Fibroblast of villous mesenchyme (primary cell): ENCODE measurements around the gene IFT80. TPM values are rescaled to one million over a fixed set of nuclear protein-coding genes. Genes with fewer than 3 reads are reported as not detected.
"Not testable (repeated sequence)": the region's sequence is repeated elsewhere in the genome, so short reads cannot be mapped to it uniquely, and the experiment has no call there.

Source experiments
- DNase-seq: peaks from one replicate; pipeline ENCODE4 v3.0.0-alpha.2; 2010; ENCODE audit warnings: low read depth
- H3K4me3 ChIP-seq: 2 replicates; pipeline ENCODE4 v1.5.1; 2011; ENCODE audit warnings: low read depth, mild to moderate bottlenecking, low read length
- total RNA-seq: library from RNA; depleted of rRNA; stranded (reverse); fragments of >200 nt; gene quantifications from 2 replicates; pipeline ENCODE4 v1.2.3, GENCODE V29; 2012
- TF ChIP-seq, protein P1 (sequence below): IDR thresholded peaks from 2 replicates; pipeline ENCODE4 v1.5.1; 2012; ENCODE audit warnings: low read depth, mild to moderate bottlenecking, low read length; ENCODE audit not compliant: insufficient read depth

The IFT80 gene
- total RNA-seq, 1 donor: 47.9 TPM

DNA sequence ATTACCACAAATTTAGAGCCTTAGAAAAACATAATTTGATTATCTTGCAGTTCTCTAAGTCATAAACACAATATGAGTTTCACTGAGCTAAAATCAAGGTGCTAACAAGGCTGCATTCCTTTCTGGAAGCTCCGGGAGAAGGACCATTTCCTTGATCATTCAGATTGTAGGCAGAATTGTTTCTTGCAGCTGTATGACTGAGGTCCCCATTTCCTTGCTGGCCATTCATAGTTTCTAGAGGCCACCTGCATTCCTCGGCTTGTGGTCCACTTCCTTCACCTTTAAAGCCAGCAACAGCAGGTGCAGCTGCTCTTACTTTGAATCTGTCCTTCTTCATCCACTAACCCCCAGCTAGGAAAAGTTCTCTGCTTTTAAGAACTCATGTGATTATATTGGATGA is 58.7 kb downstream of the IFT80 start:
- no peak for DNase-seq
- TF ChIP-seq, protein P1, sequence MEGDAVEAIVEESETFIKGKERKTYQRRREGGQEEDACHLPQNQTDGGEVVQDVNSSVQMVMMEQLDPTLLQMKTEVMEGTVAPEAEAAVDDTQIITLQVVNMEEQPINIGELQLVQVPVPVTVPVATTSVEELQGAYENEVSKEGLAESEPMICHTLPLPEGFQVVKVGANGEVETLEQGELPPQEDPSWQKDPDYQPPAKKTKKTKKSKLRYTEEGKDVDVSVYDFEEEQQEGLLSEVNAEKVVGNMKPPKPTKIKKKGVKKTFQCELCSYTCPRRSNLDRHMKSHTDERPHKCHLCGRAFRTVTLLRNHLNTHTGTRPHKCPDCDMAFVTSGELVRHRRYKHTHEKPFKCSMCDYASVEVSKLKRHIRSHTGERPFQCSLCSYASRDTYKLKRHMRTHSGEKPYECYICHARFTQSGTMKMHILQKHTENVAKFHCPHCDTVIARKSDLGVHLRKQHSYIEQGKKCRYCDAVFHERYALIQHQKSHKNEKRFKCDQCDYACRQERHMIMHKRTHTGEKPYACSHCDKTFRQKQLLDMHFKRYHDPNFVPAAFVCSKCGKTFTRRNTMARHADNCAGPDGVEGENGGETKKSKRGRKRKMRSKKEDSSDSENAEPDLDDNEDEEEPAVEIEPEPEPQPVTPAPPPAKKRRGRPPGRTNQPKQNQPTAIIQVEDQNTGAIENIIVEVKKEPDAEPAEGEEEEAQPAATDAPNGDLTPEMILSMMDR: no peak
- H3K4me3 ChIP-seq: no peak overlapping the region

DNA sequence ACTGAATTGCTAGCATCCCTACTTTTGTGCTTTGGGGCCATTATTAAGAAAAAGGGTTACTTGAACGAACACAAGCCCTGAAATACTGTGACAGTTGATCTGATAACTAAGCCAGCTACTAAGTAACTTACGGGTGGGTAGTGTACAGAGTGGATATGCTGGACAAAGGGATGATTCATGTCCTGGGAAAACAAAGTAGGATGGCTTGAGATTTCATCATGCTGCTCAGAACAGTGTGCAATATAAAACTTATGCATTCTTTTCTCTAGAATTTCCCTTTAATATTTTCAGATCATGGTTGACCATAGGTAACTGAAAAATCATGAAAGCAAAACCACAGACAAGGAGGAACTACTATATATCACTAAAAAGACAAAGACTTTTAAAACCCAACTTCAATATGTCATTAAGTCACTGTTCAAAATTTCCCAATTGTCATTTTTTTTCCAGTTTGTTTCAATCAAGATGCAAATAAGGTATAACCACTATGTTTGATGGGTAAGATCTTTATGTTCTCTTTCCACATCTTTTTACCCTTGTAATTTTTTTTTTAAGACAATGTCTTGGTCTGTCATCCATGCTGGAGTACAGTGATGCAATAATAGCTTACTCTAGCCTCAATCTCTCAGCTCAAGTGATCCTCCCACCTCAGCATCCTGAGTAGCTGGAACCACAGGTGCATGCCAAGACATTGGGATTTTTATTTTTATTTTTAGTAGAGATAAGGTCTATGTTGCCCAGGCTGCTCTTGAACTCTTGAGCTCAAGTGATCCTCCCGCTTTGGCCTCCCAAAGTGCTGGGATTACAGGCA is 67.7 kb downstream of the IFT80 start:
- no peak overlapping the region for H3K4me3 ChIP-seq
- DNase-seq: peak; percentile 87
- TF ChIP-seq, protein P1: no peak

DNA sequence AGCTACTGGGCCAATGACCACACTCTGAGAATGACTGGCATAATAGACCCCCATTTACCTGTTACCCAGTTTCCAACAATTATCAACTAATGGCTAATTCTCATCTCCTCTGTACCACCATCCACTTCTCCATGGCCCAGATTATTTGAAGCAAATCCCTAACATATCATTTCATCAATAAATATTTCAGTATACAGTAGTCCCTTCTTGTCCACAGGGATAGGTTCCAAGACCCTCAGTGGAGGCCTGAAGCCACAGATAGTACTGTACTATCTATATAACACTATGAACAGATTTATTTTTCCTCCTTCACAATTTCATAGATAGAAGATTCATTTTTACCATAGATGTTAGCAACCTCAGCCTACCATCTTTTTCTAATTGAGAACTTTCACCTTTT is 68.3 kb downstream of the IFT80 start:
- DNase-seq: no peak
- TF ChIP-seq, protein P1: no peak
- H3K4me3 ChIP-seq: no peak overlapping the region

DNA sequence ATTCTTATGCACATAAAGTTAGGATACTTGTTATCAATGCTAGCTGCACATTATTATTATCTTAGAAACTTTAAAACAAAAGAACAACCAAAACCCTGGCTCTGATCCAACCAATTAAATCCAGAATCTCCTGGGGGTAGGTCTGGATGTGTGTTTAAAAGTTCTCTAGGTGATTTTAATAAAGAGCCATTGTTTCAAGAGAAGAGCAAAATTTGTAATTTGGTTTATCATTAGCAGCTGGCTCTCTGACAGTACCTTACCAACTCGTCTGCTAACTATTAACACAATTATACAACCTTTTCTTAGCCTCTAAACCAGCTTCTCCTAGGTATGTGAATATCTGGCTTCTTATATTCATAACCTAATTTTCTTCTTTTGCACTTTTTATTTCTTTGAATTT is 68.9 kb downstream of the IFT80 start:
- H3K4me3 ChIP-seq: no peak overlapping the region
- DNase-seq: no peak
- TF ChIP-seq, protein P1: no peak

DNA sequence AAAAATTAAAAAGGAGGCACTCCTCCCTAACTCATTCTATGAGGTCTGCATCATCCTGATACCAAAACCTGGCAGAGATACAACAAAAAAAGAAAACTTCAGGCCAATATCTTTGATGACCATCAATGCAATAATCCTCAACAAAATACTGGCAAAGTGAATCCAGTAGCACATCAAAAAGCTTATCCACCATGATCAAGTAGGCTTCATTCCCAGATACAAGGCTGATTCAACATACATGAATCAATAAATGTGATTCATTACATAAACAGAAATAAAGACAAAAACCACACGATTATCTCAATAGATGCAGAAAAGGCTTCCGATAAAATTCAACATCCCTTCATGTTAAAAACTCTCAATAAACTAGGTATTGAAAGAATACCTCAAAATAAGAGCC is 72.7 kb downstream of the IFT80 start:
- not testable (repeated sequence) for DNase-seq, H3K4me3 ChIP-seq

DNA sequence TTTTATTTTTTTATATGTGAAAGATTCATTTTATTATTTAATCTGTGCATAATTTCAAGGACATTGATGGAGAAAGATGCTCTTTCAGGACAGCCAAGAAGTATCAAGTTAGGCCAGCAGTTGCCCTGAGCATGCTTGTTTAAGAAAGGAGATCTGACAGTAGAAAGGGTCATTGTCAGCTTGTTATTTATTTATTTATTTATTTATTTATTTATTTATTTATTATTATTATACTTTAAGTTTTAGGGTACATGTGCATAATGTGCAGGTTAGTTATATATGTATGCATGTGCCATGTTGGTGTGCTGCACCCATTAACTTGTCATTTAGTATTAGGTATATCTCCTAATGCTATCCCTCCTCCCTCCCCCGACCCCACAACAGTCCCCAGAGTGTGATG is 77.2 kb downstream of the IFT80 start:
- DNase-seq, H3K4me3 ChIP-seq: not testable (repeated sequence)

DNA sequence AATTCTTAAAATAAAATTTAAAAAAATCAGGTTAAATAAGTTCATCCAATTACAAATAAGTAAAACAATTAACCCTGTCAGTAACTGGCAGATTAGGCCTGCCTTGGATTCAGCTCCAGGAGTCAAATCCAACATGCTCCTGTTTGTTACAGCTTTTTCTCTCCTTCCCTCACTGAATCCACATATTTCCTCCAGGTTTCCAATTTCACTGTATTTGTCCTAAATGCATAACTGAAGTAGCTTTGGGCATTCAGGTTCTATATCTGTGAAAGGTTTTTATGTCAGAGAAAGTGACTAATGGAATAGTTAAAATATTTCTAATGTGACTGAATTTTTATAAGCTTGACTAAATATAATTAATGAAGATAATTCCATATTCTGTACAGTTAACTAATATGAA is 79.7 kb downstream of the IFT80 start:
- DNase-seq: no peak
- H3K4me3 ChIP-seq: no peak overlapping the region
- TF ChIP-seq, protein P1: no peak

DNA sequence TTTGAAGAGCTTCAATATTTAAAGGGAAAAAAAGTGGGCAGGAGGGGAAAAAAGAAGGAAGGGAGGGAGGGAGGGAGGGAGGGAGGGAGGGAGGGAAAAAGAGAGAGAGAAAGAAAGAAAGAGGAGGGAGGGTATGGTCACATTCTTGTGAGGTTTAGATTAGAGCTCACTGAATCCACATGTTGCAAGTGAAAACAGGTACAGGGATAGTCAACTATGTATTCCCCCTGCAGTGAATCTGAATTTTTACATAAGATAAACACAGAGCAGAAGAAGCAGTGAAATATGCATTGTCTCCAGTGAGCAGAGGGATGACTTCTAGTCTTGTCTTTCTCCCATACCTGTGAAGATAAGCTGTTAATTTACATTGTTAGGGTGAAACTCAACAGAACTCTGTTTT is 84.0 kb downstream of the IFT80 start:
- DNase-seq: no peak
- H3K4me3 ChIP-seq: no peak overlapping the region
- TF ChIP-seq, protein P1: no peak
